K562 (cell line): ENCODE measurements around the gene CDRT4. TPM values are rescaled to one million over a fixed set of nuclear protein-coding genes. Genes with fewer than 3 reads are reported as not detected.

ENCODE experiments used
- ATAC-seq: fragments of 200-7000 bp; cut with Tn5 transposase; 3 replicates; pipeline ENCODE4 v1.9.1; 2020; ENCODE audit warnings: moderate library complexity
- BruUV-seq: library from RNA; stranded (reverse); fragments of 400-500 nt; replicated peaks from 2 replicates; lab custom pipeline; 2021; lab: Mats Ljungman, UMichigan
- CTCF ChIA-PET: fragments of 300-600 bp; formaldehyde crosslinking; extraction: SDS; loops from one replicate; lab custom pipeline; 2021; ENCODE audit warnings: low intra/inter-chr PET ratio; lab: Yijun Ruan, JAX
- POLR2A ChIA-PET: fragments of 300-600, 350-650 bp; sonication (Branson Sonifier 250); formaldehyde crosslinking; extraction: SDS; loops from one replicate; lab custom pipeline; 2021; ENCODE audit warnings: antibody characterized with exemption, inconsistent platforms; lab: Yijun Ruan, JAX
- DNase-seq, 4 experiments: peaks; one replicate each; pipeline versions ENCODE4 v3.0.0 to v3.0.0-alpha.2; 2011 to 2018; ENCODE audit warnings: low spot score in 3 of 4, mixed read lengths in 3 of 4; ENCODE audit errors: extremely low read depth in 1 of 4
- FAIRE-seq: peaks from 2 replicates; lab custom pipeline; 2011; peaks lifted over from hg19 to GRCh38; lab: Jason Lieb, UNC
- H2AFZ ChIP-seq: 2 replicates; pipeline ENCODE4 v1.6.0; 2011; ENCODE audit warnings: low read depth, low read length, control low read depth, inconsistent platforms
- H3K27ac ChIP-seq: fragments of 200-600 bp; 3 replicates; pipeline ENCODE4 v1.8.0; 2011; ENCODE audit warnings: low read depth, mild to moderate bottlenecking, control low read depth, inconsistent platforms, low read length, moderate library complexity, mixed read lengths; ENCODE audit errors: extremely low read depth
- H3K27me3 ChIP-seq, 2 experiments: fragments of 300-600 bp in 1 of 2; 2 replicates in 1 of 2; 3 replicates in 1 of 2; pipeline versions ENCODE4 v1.6.0 to v1.8.0; 2011; ENCODE audit warnings: inconsistent platforms in 2 of 2, low read length in 2 of 2, mild to moderate bottlenecking in 1 of 2, mixed read lengths in 1 of 2, moderate library complexity in 1 of 2; ENCODE audit not compliant: control insufficient read depth in 2 of 2, insufficient read depth in 2 of 2
- H3K36me3 ChIP-seq: fragments of 300-600 bp; 3 replicates; pipeline ENCODE4 v1.8.0; 2011; ENCODE audit warnings: mild to moderate bottlenecking, low read length, inconsistent platforms; ENCODE audit not compliant: control insufficient read depth, insufficient read depth
- H3K4me1 ChIP-seq, 2 experiments: fragments of 200-600 bp in 1 of 2; replicated peaks in 1 of 2; 2 replicates in 1 of 2; 3 replicates in 1 of 2; pipeline versions ENCODE4 v1.5.1 to v1.8.0; 2011; ENCODE audit warnings: inconsistent platforms in 2 of 2, low read length in 2 of 2, mild to moderate bottlenecking in 1 of 2, mixed read lengths in 1 of 2, moderate library complexity in 1 of 2; ENCODE audit not compliant: control insufficient read depth in 2 of 2, insufficient read depth in 2 of 2
- H3K4me2 ChIP-seq: 2 replicates; pipeline ENCODE4 v1.6.1; 2011; ENCODE audit warnings: low read length, control low read depth, inconsistent platforms, mixed read lengths; ENCODE audit not compliant: insufficient read depth
- H3K4me3 ChIP-seq: fragments of 200-600 bp; sonication (generic), shearing (Covaris generic); 2 replicates; pipeline ENCODE4 v1.5.1; 2016; ENCODE audit warnings: control low read depth, inconsistent platforms
- H3K79me2 ChIP-seq: fragments of 200-600 bp; 3 replicates; pipeline ENCODE4 v1.8.0; 2011; ENCODE audit warnings: low read length, inconsistent platforms; ENCODE audit not compliant: control insufficient read depth, insufficient read depth
- H3K9ac ChIP-seq, 2 experiments: 2 replicates each; pipeline versions ENCODE4 v1.6.0 to v1.6.1; 2011; ENCODE audit warnings: low read depth in 2 of 2, low read length in 2 of 2, control low read depth in 1 of 2, inconsistent platforms in 1 of 2, mild to moderate bottlenecking in 1 of 2, mixed read lengths in 1 of 2; ENCODE audit not compliant: insufficient read depth in 1 of 2
- H3K9me1 ChIP-seq: one replicate; pipeline ENCODE4 v1.6.0; 2011; ENCODE audit warnings: inconsistent platforms, mild to moderate bottlenecking, low read length, moderate library complexity; ENCODE audit not compliant: control insufficient read depth, insufficient read depth
- H3K9me3 ChIP-seq: replicated peaks from 2 replicates; pipeline ENCODE4 v1.5.1; 2011; ENCODE audit warnings: low read depth, low read length, inconsistent platforms; ENCODE audit not compliant: control insufficient read depth, insufficient read depth
- H4K20me1 ChIP-seq: replicated peaks from 2 replicates; pipeline ENCODE4 v1.6.1; 2011; ENCODE audit warnings: low read length, inconsistent platforms, mixed read lengths; ENCODE audit not compliant: control insufficient read depth, insufficient read depth
- DMBX1 ChIP-seq: fragments of 250-450 bp; sonication (Bioruptor Pico); IDR thresholded peaks from 2 replicates; pipeline ENCODE4 v1.8.0; 2022; ENCODE audit warnings: inconsistent platforms, mild to moderate bottlenecking, moderate library complexity, borderline replicate concordance
- POLR3A ChIP-seq: IDR thresholded peaks from 2 replicates; pipeline ENCODE4 v1.6.1; 2011; ENCODE audit warnings: borderline replicate concordance, mild to moderate bottlenecking, moderate library complexity; ENCODE audit not compliant: insufficient read length, insufficient read depth; ENCODE audit errors: extremely low read depth
- RBM17 ChIP-seq: fragments of 200-400 bp; formaldehyde crosslinking; IDR thresholded peaks from 2 replicates; pipeline ENCODE4 v1.6.1; 2017; ENCODE audit warnings: low read depth, mild to moderate bottlenecking, low read length, borderline replicate concordance
- RBM34 ChIP-seq: fragments of 200-400 bp; formaldehyde crosslinking; IDR thresholded peaks from 2 replicates; pipeline ENCODE4 v1.6.1; 2018; ENCODE audit warnings: low read length, borderline replicate concordance; ENCODE audit not compliant: insufficient read depth
- RFX5 ChIP-seq: IDR thresholded peaks from 2 replicates; pipeline ENCODE4 v1.6.1; 2011; ENCODE audit warnings: low read depth, mild to moderate bottlenecking, improper control_type of control experiment, low read length
- SAFB2 ChIP-seq: fragments of 200-400 bp; formaldehyde crosslinking; IDR thresholded peaks from 2 replicates; pipeline ENCODE4 v1.6.1; 2018; ENCODE audit warnings: borderline replicate concordance, low read length, low read depth, moderate library complexity; ENCODE audit not compliant: severe bottlenecking
- ZBTB34 ChIP-seq: fragments of 250-450 bp; sonication (Bioruptor Pico); IDR thresholded peaks from 2 replicates; pipeline ENCODE4 v1.8.0; 2021; ENCODE audit warnings: mild to moderate bottlenecking, moderate library complexity
- ZNF134 ChIP-seq: fragments of 250-450 bp; sonication (Bioruptor Pico); conservative IDR thresholded peaks from 2 replicates; pipeline ENCODE4 v1.4.0; 2020
- ZNF197 ChIP-seq: fragments of 200-800 bp; sonication (Bioruptor generic); IDR thresholded peaks from 2 replicates; pipeline ENCODE4 v1.6.1; 2016; ENCODE audit warnings: low read depth, missing genetic modification characterization, missing compliant biosample characterization
- ZNF551 ChIP-seq: fragments of 250-450 bp; sonication (Bioruptor Pico); IDR thresholded peaks from 2 replicates; pipeline ENCODE4 v1.5.0; 2021; ENCODE audit warnings: mild to moderate bottlenecking, moderate library complexity
- WGBS: fragments of 100-300 bp; shearing (Covaris generic); methylation state at CpG from one replicate; pipeline ENCODE4 v1.1.6; 2016; ENCODE audit warnings: low coverage, mixed read lengths; ENCODE audit not compliant: insufficient coverage; ENCODE audit errors: missing lambda C conversion rate; 5-methylcytosine and 5-hydroxymethylcytosine counted together
- in situ Hi-C: fragments of 300-500 bp; cut with MboI; formaldehyde crosslinking; loops from 4 replicates; pipeline ENCODE4 v1.15.0; 2018; ENCODE audit warnings: inconsistent platforms, mixed read lengths
- intact Hi-C: fragments of 100-400 bp; cut with micrococcal nuclease; formaldehyde crosslinking; loops from 2 replicates; pipeline ENCODE4 v1.14.2; 2022
- polyA plus RNA-seq, 8 experiments: library from polyadenylated mRNA; depleted of rRNA in 4 of 8; stranded (reverse) in 5 of 8; unstranded in 3 of 8; fragments of >200 nt; fragmentation: Nextera tagmentation in 2 of 8; fragmentation: Illumina TruSeq in 1 of 8; extraction: Ambion mirVana in 2 of 8; extraction: Trizol in 1 of 8; gene quantifications; 2 replicates each; pipeline versions ENCODE4 v1.2.1 to v1.2.3, GENCODE V29; 2011 to 2014; ENCODE audit warnings: inconsistent platforms in 1 of 8, missing spikeins in 1 of 8
- total RNA-seq, 7 experiments: library from RNA; depleted of rRNA in 6 of 7; stranded (reverse); fragments of >200 nt in 6 of 7; fragmentation: Illumina TruSeq in 2 of 7; extraction: Trizol in 2 of 7; gene quantifications; 2 replicates each; pipeline versions ENCODE4 v1.2.1 to v1.2.3, GENCODE V29; 2011 to 2021; ENCODE audit warnings: low replicate concordance in 1 of 7
- TF ChIP-seq, protein P1 (sequence below): fragments of 250-450 bp; sonication (Bioruptor Pico); IDR thresholded peaks from 2 replicates; pipeline ENCODE4 v1.5.0; 2021; ENCODE audit warnings: mild to moderate bottlenecking, moderate library complexity
- TF ChIP-seq, protein P2 (sequence below), 2 experiments: fragments of 450-650 bp in 1 of 2; IDR thresholded peaks; 2 replicates each; pipeline ENCODE4 v1.6.1; 2011 to 2017; ENCODE audit warnings: low read depth in 2 of 2, antibody characterized with exemption in 1 of 2, borderline replicate concordance in 1 of 2, low read length in 1 of 2, mild to moderate bottlenecking in 1 of 2, mixed read lengths in 1 of 2; ENCODE audit not compliant: control insufficient read depth in 1 of 2
- TF ChIP-seq, protein P3 (sequence below), 2 experiments: fragments of 250-450 bp in 1 of 2; fragments of 450-650 bp in 1 of 2; sonication (Bioruptor Pico) in 1 of 2; IDR thresholded peaks; 2 replicates each; pipeline versions ENCODE4 v1.6.1 to v1.8.0; 2016 to 2021; ENCODE audit warnings: mild to moderate bottlenecking in 2 of 2, moderate library complexity in 2 of 2, missing compliant biosample characterization in 1 of 2, missing genetic modification characterization in 1 of 2

The CDRT4 gene
- total and polyA plus RNA-seq, 9 of the 15 experiments (the other 6 are each of a cell fraction or from before 2014, with no cell fraction given), result 1.7 to 6.4 (median 3.5) TPM

- no TSS peak for BruUV-seq
- in situ Hi-C loops, result no loop called here
- no peak for TF ChIP-seq POLR3A
- TF ChIP-seq RBM17, result no peak
- TF ChIP-seq RFX5, result no peak
- TF ChIP-seq RBM34, result no peak
- no peak for TF ChIP-seq ZNF197 (CRISPR knock-in tag)
- TF ChIP-seq, protein P1, sequence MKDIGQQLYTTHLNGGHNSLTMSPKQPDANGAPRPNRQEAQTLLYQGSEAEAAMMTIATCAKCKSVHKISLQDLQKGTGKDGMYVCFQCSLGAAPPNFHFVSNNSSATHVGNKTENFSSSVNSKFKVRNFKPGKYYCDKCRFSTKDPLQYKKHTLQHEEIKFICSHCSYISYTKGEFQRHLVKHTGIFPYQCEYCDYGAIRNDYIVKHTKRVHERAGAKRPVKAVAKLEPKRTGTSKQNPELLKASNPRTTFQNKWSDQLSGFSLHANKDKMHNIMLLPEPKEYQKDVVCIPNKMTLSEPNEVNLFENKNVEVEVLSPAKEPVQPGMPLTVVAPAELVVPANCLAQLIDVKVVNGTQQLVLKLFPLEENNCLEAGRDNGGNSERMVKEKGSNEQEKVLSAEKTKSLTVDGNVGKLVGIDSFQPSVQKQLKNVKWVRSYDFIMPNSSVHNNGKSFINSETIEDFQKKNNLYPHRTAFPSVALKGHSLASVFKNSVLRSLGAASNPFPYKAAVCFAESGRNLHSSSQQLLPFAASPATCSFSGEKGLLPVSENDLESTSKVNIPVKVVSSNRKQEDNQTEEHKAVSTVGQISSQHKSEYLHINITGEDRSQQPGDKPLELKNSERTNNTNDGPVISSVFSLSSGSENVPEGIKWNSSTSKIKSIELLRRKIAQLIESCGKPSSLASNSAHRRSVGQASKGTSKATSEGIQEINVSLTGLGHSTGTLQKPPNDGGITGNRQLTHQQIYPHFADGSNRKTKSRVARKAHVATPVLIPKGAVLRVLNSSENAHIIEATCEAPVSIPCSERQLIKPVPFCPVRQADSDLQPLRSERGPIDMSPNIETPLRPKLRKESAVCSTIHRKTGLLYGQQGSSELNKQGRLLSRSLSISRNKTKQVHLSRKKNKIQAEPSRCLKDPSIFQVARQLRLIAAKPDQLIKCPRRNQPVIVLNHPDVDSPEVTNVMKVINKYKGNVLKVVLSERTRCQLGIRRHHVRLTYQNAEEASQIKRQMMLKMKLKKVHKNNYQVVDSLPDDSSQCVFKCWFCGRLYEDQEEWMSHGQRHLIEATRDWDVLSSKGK (CRISPR knock-in tag), result no peak
- TF ChIP-seq ZBTB34, result no peak
- TF ChIP-seq, protein P2, sequence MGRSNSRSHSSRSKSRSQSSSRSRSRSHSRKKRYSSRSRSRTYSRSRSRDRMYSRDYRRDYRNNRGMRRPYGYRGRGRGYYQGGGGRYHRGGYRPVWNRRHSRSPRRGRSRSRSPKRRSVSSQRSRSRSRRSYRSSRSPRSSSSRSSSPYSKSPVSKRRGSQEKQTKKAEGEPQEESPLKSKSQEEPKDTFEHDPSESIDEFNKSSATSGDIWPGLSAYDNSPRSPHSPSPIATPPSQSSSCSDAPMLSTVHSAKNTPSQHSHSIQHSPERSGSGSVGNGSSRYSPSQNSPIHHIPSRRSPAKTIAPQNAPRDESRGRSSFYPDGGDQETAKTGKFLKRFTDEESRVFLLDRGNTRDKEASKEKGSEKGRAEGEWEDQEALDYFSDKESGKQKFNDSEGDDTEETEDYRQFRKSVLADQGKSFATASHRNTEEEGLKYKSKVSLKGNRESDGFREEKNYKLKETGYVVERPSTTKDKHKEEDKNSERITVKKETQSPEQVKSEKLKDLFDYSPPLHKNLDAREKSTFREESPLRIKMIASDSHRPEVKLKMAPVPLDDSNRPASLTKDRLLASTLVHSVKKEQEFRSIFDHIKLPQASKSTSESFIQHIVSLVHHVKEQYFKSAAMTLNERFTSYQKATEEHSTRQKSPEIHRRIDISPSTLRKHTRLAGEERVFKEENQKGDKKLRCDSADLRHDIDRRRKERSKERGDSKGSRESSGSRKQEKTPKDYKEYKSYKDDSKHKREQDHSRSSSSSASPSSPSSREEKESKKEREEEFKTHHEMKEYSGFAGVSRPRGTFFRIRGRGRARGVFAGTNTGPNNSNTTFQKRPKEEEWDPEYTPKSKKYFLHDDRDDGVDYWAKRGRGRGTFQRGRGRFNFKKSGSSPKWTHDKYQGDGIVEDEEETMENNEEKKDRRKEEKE (IDR thresholded peaks at IDR 0.05; ENCODE audit: borderline replicate concordance in 1 of 2, control insufficient read depth in 1 of 2, low read depth in 2 of 2, low read length in 1 of 2), result no peak
- no peak for TF ChIP-seq ZNF134 (CRISPR knock-in tag)
- TF ChIP-seq ZNF551 (CRISPR knock-in tag), result no peak
- TF ChIP-seq DMBX1 (CRISPR knock-in tag), result no peak
- TF ChIP-seq, protein P3, sequence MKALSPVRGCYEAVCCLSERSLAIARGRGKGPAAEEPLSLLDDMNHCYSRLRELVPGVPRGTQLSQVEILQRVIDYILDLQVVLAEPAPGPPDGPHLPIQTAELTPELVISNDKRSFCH (CRISPR knock-in tag; IDR thresholded peaks at IDR 0.05), result no peak
- TF ChIP-seq, protein P3 (tag; IDR thresholded peaks at IDR 0.05), result no peak
- no peak for TF ChIP-seq SAFB2
Observed at GRCh38 chr17:15453782-15454181, 13.6 kb downstream of the CDRT4 start.

More at GRCh38 chr17:15453782-15454181, 13.6 kb downstream of the CDRT4 start:
- Histone ChIP-seq H3K9ac (no peak overlapping the region), H3K4me1 (no peaks in the 10 kb centered on the region), H3K36me3 (no peaks in the 10 kb centered on the region), H3K9me1 (no peaks in the 10 kb centered on the region), H3K4me2 (no peak overlapping the region), H3K9me3 (no peaks in the 10 kb centered on the region), H3K4me3 (no peak overlapping the region), H4K20me1 (no peaks in the 10 kb centered on the region), H3K27me3 (no peaks in the 10 kb centered on the region), H2AFZ (no peak overlapping the region), H3K79me2 (no peaks in the 10 kb centered on the region), H3K27ac (no peak overlapping the region)
- no peak for DNase-seq
- ATAC-seq, result no peak
- POLR2A ChIA-PET, result no interaction called here
- CTCF ChIA-PET, result no interaction called here
- intact Hi-C loops, result no loop called here
- 62% methylated on average over 3 of the region's 3 CpGs for WGBS
- no peak for FAIRE-seq
